Activated gamma-delta T cell (primary cell): ENCODE results near the gene PCDHGB2.
"Not testable (repeated sequence)": the region's sequence is repeated elsewhere in the genome, so short reads cannot be mapped to it uniquely, and the experiment has no call there.

Source experiments
- DNase-seq: peaks from one replicate; lab custom pipeline; 2025; lab: John Stamatoyannopoulos, UW

Gene PCDHGB2

DNA sequence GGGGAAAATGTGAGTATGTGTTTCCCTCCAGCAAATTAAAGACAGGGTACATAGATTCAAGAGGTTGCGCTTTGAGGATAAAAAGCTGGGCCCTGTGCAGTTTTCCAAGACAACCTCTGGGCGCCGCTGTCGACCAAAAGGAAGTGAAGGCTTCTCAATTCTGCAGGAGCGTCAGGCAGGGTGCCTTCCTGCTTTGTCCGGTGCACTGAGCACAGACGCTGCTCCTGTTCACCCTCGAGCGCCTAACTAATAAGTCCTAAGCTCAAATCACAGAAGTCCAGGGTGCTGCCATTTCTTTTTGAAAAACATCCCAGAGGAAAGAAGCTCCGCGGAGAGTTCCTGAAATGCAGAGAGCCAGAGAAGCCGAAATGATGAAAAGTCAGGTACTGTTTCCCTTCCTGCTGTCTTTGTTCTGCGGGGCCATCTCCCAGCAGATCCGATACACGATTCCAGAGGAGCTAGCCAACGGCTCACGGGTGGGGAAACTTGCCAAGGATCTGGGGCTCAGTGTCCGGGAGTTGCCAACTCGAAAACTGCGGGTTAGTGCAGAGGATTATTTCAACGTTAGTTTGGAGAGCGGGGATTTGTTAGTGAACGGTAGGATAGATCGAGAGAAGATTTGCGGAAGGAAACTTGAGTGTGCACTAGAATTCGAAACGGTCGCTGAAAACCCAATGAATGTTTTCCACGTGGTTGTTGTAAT is 9.7 kb upstream of the PCDHGB2 start, which contains the start of gene PCDHGB1:
PCDHGB1 (plus strand) TSS at position 183 of the 703 bp plus-strand sequence; CDS start at position 345, 162 bp downstream.
- DNase-seq: no peak

DNA sequence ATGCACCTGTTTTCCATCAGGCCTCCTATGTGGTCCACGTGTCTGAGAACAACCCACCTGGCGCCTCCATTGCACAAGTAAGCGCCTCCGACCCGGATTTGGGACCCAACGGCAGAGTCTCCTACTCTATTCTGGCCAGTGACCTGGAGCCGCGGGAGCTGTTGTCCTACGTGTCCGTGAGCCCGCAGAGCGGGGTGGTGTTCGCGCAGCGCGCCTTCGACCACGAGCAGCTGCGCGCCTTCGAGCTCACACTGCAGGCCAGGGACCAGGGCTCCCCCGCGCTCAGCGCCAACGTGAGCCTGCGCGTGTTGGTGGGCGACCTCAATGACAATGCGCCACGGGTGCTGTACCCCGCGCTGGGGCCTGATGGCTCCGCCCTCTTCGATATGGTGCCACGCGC is 8.2 kb upstream of the PCDHGB2 start:
- DNase-seq: no peak

DNA sequence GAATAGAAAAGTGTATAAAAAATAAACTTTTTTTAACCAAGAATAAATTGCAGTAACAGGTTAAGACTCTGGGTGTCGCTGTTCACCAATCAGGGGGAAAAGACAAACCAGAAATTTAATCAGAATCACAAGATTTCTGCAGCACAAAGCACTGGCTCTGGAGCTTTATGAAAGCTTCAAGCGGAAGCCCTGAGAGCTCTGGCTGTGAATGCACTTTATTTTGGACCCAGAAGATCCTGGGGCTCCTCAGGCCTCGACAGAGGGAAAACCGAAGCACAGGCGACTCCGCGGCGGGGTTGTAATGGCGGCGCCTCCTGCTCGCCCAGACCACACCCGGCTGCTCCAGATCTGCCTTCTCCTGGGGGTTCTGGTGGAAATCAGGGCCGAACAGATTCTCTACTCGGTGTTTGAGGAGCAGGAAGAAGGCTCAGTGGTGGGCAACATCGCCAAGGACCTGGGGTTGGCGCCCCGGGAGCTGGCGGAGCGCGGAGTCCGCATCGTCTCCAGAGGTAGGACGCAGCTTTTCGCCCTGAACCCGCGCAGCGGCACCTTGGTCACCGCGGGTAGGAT is 4.8 kb upstream of the PCDHGB2 start, which contains the start of gene PCDHGA4:
PCDHGA4 (plus strand) TSS at position 122 of the 570 bp plus-strand sequence; CDS start at position 209, 87 bp downstream.
- no peak for DNase-seq

DNA sequence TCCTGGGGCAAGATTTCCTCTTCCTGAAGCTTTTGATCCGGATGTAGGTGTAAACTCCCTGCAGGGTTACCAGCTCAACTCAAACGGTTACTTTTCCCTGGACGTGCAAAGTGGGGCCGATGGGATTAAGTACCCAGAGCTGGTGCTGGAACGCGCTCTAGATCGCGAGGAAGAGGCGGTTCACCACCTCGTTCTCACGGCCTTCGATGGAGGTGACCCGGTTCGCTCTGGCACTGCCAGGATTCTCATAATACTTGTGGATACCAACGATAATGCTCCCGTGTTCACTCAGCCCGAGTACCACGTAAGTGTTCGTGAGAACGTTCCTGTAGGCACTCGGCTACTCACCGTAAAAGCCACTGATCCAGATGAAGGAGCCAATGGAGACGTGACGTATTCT is 4.2 kb upstream of the PCDHGB2 start:
- DNase-seq: no peak

DNA sequence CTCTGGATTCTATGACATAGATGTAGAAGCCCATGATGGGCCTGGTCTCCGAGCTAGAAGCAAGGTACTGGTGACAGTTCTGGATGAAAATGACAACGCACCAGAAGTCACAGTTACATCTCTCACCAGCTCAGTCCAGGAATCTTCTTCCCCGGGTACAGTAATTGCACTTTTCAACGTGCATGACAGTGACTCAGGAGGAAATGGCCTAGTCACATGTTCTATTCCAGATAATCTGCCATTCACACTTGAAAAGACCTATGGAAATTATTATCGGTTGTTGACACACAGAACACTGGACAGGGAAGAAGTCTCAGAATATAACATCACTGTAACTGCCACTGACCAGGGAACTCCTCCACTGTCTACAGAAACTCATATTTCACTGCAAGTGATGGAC is 3.7 kb upstream of the PCDHGB2 start:
- no peak for DNase-seq

DNA sequence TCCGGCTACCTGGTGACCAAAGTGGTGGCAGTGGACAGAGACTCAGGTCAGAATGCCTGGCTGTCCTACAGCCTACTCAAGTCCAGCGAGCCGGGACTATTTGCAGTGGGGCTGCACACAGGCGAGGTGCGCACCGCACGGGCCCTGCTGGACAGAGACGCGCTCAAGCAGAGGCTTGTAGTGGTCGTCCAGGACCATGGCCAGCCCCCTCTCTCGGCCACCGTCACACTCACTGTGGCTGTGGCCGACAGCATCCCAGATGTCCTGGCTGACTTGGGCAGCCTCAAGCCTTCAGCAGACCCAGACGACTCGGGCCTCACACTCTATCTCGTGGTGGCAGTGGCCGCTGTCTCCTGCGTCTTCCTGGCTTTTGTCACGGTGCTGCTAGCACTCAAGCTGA is 2.8 kb upstream of the PCDHGB2 start:
- no peak for DNase-seq

DNA sequence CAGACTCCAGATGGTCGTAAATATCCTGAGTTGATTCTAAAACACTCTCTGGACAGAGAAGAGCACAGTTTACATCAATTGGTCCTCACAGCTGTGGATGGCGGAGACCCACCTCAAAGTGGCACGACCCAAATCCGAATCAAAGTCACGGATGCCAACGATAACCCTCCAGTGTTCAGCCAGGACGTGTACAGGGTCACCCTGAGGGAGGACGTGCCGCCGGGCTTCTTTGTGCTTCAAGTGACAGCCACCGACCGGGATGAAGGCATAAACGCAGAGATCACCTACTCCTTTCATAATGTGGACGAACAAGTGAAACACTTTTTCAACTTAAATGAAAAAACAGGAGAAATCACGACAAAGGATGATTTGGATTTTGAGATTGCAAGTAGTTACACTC is 891 bp downstream of the PCDHGB2 start:
- no peak for DNase-seq

DNA sequence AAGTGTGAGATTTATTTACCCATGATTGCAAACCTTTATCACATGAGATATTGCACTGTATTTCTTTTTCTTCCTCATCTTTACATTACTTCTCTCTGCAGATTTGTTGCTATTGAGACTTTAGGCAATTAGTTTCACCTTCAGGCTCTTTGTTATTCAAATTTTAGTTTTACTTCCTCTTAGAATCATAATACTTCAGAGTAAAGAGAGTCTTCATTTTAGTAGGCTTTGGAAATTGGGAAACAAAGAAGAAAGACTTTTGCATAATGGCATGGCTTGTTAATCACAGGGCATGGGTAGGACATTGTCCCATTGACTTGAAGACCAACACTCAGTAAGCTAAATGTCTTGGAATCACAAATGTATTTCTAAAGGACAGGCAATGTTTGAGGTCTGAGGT is 2.9 kb downstream of the PCDHGB2 start:
- no peak for DNase-seq

DNA sequence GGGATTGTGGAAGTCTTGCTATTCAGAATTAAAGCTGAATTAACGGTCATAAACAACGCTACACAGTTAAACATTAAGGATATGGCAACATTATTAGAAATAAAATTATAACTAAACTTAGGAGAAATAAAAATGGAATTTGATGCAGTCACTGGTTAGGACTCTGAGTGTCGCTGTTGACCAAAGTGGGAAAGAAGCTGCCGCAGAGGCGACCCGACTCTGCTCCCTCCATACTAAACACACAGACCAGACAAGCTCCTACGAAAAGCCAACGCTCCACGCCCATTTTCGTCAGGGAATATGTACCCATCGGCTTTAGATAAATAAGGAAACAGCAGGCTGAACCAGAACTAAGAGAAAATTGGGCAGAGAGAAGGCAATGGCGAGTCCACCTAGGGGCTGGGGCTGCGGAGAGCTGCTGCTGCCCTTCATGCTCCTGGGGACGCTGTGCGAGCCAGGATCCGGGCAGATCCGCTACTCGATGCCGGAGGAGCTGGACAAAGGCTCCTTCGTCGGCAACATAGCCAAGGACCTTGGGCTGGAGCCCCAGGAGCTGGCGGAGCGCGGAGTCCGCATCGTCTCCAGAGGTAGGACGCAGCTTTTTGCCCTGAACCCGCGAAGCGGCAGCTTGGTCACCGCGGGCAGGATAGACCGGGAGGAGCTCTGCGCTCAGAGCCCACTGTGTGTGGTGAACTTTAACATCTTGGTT is 4.3 kb downstream of the PCDHGB2 start, which contains the start of gene PCDHGA5:
PCDHGA5 (plus strand) TSS at position 211 of the 709 bp plus-strand sequence; CDS start at position 380, 169 bp downstream.
- no peak for DNase-seq

DNA sequence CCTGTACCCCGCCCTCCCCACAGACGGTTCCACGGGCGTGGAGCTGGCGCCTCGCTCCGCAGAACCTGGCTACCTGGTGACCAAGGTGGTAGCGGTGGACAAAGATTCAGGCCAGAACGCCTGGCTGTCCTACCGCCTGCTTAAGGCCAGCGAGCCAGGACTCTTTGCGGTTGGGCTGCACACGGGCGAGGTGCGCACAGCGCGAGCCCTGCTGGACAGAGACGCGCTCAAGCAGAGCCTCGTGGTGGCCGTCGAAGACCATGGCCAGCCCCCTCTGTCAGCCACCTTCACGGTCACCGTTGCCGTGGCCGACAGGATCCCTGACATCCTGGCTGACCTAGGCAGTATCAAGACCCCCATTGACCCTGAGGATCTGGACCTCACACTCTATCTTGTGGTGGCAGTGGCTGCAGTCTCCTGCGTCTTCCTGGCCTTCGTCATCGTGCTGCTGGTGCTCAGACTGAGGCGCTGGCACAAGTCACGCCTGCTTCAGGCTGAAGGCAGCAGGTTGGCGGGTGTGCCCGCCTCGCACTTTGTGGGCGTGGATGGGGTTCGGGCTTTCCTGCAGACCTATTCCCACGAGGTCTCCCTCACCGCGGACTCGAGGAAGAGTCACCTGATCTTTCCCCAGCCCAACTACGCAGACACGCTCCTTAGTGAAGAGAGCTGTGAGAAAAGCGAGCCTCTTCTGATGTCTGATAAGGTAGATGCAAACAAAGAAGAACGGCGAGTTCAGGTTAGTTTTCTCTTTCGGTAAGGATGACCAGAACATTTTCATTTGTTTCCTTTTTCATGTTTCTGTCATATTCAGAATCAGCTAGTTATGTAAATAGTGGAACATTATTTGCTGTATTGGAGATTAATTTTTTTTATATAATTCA is 6.5 kb downstream of the PCDHGB2 start:
- no peak for DNase-seq

DNA sequence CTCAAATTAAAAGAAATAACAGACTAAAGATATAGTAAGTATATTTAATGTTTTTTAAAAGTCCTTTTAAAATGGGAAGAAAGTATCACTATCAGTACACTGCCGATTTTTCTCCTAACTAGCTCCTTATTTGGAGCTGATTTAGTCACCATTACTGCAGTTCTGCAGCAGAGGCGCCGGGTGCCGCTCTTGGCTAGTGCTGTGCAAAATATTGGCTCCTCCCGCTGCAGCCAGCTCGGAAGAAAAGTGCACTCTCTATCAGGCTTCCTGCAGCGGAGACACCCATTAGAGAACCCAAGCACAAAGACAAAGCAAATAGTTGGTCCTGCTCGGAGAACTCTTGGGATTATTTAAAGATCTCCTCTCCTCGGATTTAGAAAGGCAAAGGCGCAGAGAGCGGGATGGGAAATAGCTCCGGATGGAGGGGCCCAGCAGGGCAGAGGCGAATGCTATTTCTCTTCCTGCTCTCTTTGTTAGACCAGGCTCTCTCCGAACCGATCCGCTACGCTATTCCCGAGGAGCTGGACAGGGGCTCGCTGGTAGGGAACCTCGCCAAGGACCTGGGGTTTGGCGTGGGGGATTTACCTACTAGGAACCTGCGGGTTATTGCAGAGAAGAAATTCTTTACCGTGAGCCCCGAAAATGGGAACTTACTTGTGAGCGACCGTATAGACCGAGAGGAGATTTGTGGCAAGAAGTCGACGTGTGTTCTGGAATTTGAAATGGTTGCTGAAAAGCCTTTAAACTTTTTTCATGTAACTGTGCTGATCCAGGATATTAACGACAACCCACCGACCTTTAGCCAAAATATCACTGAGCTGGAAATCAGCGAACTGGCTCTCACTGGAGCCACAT is 10.4 kb downstream of the PCDHGB2 start, which contains the start of gene PCDHGB3:
PCDHGB3 (plus strand) TSS at position 249 of the 855 bp plus-strand sequence; CDS start at position 402, 153 bp downstream.
- DNase-seq: no peak

DNA sequence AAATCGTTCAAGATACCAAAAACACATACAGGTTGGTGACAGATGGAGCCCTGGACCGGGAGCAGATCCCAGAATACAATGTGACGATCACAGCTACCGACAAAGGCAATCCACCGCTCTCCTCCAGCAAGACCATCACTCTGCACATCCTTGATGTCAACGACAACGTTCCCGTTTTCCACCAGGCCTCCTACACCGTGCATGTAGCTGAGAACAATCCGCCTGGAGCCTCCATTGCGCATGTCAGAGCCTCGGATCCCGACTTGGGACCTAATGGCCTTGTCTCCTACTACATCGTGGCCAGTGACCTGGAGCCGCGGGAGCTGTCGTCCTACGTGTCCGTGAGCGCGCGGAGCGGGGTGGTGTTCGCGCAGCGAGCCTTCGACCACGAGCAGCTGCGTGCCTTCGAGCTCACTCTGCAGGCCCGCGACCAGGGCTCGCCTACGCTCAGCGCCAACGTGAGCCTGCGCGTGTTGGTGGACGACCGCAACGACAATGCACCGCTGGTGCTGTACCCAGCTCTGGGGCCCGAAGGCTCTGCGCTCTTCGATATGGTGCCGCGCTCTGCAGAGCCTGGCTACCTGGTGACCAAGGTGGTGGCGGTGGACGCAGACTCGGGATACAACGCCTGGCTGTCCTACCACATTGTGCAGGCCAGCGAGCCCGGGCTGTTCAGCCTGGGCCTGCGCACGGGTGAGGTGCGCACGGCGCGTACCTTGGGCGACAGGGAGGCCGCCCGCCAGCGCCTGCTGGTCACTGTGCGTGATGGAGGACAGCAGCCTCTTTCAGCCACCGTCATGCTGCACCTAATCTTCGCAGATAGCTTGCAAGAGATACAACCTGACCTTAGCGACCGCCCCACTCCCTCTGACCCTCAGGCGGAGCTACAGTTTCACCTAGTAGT is 12.0 kb downstream of the PCDHGB2 start:
- DNase-seq: no peak

DNA sequence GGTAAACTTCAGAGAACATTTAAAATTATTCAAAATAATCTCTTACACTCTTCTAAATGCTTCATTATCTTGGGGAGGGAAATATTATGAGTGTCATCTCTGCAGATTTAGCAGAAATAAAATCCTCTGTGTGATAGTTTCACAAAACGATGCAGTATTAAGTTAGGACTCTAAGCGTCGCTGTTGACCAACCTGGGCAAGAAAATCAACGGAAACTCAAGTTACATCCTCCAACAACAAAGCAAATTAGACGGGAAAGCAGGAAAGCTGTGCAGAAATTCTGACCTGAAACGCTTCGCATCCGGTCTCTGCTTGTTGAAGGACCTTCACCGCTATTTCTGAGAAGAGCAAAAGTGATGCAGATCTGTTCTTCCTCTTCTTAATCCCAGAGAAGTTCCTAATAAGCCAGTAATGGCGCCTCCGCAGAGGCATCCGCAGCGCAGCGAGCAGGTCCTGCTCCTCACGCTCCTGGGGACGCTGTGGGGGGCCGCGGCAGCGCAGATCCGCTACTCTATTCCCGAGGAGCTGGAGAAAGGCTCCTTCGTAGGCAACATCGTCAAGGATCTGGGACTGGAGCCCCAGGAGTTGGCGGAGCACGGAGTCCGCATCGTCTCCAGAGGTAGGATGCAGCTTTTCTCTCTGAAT is 14.0 kb downstream of the PCDHGB2 start, which contains the start of gene PCDHGA6:
PCDHGA6 (plus strand) TSS at position 219 of the 645 bp plus-strand sequence; CDS start at position 412, 193 bp downstream.
- DNase-seq: no peak

DNA sequence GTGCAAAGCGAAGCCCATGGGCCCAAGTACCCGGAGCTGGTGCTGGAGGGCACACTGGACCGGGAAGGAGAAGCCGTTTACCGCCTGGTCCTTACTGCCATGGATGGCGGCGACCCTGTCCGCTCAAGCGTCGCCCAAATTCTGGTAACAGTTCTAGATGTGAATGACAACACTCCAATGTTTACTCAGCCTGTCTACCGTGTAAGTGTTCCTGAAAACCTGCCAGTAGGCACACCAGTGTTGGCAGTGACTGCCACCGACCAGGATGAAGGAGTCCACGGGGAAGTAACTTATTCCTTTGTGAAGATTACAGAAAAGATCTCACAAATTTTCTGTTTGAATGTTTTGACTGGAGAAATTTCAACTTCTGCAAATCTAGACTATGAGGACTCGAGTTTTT is 14.8 kb downstream of the PCDHGB2 start:
- DNase-seq: no peak

DNA sequence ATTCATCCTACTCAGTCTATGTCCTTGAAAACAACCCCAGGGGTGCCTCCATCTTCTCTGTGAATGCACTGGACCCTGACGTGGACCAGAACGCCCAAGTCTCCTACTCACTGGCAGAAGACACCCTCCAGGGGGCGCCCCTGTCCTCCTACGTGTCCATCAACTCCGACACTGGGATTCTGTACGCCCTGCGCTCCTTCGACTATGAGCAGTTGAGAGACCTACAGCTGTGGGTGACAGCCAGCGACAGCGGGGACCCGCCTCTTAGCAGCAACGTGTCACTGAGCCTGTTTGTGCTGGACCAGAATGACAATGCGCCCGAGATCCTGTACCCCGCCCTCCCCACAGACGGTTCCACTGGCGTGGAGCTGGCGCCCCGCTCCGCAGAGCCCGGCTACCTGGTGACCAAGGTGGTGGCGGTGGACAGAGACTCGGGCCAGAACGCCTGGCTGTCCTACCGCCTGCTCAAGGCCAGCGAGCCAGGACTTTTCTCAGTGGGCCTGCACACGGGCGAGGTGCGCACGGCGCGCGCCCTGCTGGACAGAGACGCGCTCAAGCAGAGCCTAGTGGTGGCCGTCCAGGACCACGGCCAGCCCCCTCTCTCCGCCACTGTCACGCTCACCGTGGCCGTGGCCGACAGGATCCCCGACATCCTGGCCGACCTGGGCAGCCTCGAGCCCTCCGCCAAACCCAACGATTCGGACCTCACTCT is 15.8 kb downstream of the PCDHGB2 start:
- not testable (repeated sequence) for DNase-seq

DNA sequence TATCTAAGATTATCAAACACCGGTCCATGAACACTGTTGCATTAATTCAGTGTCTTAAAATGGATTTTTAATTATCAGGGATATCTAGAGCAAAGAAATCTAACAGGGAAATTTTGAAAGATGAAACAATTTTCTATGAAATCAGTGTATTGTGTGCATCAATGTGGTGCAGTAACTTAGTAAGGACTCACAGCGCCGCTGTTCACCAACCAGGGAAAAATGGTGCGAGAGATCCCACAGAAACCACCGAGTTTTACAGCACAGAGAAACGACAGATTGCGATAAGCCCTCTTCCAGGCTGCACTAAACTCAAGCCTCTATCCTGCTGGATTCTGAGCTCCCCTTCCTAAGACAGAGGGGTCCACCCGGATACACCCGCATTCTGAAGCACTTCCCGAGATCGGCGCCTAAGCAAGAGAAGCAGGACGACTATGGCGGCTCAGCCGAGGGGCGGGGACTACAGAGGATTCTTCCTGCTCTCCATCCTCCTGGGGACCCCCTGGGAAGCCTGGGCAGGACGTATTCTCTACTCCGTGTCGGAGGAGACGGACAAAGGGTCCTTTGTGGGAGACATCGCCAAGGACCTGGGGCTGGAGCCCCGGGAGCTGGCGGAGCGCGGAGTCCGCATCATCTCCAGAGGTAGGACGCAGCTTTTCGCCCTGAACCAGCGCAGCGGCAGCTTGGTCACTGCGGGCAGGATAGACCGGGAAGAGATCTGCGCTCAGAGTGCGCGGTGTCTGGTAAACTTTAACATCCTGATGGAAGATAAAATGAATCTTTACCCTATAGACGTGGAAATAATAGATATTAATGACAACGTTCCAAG is 22.9 kb downstream of the PCDHGB2 start, which contains the start of gene PCDHGA7:
PCDHGA7 (plus strand) TSS at position 274 of the 826 bp plus-strand sequence; CDS start at position 432, 158 bp downstream.
- no peak for DNase-seq

DNA sequence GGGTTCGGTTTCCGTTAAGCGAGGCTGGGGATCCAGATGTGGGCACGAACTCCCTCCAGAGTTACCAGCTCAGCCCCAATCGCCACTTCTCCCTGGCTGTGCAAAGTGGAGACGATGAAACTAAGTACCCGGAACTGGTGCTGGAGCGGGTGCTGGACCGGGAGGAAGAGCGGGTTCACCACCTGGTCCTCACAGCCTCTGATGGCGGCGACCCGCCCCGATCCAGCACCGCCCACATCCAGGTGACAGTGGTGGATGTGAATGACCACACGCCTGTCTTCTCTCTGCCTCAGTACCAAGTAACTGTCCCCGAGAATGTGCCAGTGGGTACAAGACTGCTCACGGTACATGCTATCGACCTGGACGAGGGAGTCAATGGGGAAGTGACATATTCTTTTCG is 23.6 kb downstream of the PCDHGB2 start:
- DNase-seq: no peak
